GM19043 (cell line): ENCODE results near the gene MAD1L1.

Experiments used
- ATAC-seq: cut with Tn5 transposase; IDR thresholded peaks from one replicate; pipeline ENCODE4 v1.9.1; 2021; ENCODE audit warnings: low read depth; ENCODE audit not compliant: unreplicated experiment

Gene MAD1L1

DNA sequence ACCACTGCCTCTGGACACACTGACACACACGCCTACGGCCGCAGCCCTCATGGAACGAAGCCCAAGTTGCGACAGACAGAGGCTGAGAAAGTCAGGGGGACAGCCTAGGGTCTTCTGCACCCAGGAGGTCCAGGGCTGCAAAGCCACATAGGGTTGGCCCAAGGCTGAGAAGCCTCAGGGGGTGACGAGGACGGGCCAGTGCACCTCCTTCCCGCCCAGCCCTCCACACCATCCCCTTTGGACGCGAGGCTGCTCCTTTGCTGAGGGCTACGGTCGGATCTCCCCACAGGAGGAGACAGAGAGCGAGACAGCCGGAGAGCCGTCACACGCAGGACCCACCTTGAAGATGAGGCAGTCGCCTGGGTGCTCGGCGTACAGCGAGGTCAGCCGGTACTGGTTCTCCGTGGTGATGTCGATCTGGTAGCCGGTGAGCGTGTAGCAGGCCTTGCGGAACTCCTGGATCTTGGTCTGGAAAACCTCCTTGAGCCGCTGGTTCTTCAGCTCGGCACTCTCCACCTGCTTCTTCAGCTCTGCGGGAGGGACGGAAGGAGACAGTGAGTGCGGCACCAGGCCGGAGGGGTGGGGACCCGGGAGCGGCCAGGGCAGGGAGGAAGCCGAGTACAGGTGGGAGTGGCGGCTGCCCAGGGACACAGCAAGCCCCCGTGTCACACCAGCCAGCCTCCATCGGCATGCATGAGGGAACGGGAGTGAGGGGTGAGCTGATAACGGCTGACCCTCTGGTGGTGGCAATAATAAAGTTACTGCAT lies 334.7 kb downstream of the MAD1L1 start:
- no peak for ATAC-seq

DNA sequence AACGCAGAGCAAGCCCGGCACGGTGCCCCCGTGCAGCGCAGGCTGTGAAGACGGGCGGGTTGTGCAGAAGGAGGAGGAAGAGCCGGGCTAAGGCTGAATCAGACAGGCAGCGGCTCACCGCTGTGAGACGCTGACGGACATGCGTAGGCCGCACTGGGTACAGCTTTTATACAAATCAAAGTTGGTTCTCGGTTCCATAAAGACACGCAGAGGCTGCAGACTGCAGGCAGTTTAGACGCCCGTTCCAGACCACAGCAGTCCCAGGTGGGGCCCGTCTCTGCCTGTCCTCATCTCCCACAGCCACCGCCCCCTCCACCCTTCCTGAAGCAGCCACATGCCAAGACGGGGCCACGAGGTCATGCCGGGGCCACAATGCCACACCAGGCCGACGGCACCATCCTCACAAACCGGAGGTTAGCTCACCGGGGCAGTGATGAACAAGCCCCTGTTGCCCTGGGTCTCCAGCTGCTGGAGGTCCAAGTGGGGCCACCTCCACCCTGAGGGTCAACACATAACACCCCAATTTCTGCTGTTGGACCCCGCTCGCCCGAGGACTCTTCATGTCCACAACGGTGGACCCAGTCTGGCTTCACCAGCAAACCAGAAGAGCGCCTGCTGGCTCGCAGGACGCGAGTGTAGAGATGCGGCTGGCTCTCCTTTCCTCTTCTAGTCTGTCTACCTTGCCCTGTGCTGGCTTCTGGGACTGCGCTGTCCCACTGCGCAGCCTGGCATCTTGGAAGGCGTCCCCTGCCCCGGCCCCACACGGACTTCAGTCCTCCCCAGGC lies 335.5 kb downstream of the MAD1L1 start:
- no peak for ATAC-seq

DNA sequence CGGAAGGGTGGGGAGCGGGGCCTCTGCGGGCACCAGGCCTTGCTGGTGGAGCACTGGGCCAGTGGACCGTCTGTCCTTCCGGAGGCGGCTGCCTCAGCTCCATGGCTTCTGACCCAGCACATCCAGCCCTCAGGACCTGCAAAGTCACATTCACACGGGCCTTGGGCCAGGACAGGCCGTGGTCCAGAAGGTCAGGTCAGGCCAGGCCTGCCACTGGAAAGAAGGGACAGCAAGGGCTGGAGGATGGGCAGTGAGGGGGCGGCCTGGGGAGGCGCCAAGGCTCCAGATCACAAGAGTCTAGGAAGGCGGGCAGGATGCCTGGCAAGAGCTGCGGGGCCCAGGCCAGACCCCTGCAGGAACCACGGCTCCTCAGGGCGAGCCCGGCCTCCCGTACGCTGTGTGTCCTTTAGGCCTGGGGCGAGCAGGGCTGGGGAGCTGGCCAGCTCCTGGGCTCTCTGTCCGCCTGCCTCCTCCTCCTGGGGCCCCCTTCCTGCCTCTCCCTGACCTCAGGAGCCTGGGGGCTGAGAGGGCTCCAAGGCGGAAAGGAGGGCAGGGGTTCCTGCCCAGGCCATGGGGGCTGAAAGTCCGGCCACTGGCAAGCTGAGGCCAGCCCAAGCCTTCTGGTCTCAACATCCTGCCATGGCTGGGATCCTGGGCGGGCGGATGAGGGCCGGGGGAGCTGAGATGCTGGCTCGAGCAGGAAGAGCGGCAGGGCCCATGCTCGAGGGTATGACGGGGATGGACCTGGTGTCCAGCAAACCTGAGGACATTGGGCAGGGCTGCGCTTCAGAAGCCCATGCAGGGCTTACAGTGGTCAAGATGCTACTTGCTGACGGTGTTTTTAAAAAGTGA lies 336.9 kb downstream of the MAD1L1 start:
- ATAC-seq = no peak

DNA sequence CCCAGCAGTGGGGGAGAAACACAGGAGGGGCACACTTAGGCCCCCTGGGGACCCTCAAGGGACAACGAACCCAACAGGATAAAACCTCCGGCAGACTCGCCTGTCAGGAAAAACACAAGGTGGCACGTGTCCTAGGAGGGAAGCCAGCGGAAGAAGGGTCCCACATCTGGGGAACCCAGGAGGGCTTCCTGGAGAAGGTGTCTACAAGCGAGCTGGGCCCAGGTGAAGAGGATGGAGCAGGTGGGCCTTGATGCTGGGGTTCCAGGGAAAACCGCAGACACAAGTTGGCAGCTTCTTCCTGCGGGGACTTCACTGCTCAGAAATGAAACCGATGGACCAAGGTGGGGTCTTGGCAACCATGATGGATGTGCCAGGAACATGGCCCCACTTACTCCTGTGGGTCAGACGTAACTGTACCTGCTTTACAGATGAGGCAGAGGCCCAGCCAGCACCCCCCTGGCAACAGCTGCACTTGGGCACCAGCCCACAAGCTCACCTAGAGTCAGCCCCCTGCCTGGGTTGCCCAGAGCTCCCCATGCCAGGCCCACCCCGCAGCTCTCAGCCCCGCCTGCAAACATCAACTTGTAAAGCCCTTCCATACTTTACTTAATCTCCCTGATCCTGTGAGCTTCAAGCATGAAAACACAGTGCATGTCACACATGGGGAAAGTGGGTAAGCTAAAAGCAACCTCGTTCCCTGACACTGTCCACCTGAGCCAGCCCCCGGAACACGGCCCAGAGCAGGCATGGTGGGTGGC lies 337.7 kb downstream of the MAD1L1 start:
- no peak for ATAC-seq

DNA sequence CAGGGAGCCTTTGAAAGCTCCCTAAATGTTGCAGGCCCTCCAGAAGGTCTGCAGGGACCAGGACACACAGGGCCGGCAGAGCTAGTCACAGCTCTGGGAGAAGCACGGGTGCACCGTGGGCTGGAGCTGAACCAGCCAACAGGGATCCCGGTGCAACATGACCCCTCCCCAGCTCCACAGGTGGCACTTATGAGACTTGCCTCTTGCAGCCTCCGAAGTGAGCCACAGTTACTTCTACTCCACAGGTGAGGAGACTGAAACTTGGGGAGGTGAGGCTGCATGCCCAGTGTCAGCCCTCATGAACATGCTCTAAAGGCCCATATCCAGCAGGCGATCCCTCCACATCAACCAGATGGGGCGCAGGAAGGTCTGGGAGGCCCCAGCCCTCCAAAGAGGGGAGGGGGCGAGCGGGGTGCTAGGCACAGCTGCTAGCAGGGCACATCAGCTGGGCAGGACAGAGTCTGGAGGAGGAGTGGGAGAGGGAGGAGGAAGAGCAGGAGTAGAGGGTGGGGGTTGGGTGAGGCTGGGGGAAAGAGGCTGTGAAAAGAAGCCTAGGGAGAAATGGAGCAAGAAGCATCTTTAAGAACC lies 338.3 kb downstream of the MAD1L1 start:
- no peak for ATAC-seq

DNA sequence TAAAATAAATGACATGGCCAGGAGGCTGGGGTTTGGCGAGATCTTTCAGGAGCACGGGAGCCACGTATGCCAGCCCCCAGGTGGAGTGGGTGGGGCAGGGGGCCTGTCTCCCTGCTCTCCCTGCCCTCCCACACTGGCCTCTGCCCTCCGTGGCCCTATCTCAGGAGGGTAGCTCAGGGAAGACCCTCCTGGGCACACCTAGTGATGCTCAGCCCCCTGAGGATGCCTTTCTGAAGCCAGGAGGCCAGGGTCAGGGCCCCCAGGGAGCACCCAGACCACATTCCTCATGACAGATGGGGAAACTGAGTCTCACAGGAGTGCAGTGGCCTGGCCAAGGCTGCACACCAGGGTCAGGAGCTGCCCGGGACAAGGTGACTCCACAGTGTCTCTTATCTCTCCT lies 339.3 kb downstream of the MAD1L1 start:
- ATAC-seq = no peak

DNA sequence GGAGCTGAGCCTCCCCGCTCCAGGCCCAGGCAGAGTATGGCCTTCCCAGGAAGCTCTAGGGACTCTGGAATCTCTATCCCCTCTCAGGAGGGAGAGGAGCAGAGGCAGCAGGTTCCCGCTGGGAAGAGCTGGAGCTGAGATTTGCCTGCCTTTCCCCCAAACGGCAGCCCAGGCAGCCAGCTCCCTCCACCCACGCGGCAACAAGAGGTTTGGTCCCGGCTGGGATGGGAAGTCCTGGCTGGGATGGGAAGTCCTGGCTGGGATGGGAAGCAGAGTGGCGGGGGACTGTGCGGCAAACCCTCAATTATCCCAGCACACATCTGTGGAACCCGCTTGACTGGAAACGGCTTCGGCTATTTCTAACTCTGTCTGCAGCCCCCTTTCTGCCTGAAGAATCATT lies 339.7 kb downstream of the MAD1L1 start:
- no peak for ATAC-seq

DNA sequence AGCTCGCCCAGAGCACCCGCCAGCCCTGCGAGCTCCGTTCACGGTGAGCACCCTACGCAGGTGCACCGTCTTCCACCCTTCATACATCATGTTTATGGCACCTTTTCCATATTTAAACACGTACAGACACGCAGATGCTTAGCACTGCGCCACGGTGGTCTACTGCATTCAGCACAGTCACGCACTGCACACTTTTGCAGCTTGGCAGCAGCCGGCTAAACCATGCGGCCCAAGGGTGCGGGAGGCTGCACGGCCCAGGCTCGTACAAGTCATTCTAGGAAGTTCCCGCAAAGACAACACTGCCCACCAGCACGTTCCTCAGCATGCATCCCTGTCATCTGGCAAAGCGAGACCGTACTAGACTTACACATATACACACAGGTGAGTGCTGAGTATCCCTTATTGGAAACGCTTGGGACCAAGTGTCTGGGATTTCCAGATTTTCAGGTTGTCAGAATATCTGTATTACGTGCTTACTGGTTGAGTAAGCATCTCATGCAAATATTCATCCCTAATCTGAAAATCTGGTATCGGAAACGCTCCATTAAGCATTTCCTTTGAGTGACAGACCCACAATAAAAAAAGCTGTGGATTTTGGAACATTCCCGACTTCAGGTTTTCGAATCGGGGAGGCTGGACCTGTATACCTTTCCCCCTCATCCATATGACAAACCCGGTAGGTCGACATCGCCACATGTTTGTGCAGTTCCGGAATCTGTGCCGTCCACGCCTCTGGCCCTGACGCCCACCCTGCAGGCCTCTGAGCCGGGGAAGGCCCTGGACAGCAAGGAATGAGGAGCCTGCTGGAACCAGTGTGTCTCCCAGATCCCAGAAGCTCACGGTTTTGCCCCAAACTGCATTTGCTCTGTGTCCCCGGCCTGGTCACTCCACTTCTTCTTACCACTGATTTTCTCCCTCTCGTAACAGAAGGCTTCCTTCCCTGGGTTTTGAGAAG lies 340.5 kb downstream of the MAD1L1 start:
- ATAC-seq = no peak

DNA sequence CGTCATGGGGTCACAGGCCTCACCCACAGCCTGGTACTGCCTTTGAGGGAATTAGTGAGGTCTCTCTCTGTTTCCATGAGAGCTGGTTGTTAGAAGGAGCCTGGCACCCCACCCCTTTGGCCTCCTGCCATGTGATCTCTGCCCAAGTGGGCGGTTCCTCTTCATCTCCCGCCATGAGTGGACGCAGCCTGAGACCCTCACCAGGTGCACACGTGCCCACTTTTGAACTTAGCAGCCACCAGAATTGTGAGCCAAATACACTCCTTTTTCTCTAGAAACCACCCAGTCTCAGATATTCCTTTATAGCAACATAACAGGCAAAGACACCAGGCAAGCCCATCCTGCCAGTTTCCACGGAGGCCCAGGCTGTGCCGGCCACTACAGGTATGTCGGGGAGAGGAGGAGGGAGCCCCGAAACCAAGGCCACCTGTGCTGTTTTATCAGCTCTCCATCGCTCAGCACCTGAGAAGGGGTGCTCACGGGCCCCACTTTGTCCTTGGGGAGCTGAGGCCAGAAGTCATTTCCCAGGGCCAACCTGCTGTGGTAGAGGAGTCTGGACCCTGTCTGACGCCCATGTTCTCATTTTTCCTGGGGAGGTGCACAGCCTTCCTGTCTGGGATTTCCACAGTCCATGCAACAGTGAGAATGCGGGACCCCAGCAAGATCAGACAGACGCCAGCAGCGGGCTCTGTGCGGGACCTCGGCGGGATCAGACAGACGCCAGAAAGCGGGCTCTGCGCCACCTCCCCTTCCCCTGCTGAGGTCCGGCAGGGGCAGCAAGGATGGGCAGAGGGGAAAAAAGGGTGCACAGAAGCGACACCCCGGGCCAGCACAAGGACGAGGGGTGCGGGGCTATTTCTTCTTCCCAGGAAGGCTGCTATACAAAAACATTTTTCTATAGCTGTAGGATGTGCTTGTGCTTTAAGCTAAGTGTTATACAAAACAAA lies 342.2 kb downstream of the MAD1L1 start:
- no peak for ATAC-seq

DNA sequence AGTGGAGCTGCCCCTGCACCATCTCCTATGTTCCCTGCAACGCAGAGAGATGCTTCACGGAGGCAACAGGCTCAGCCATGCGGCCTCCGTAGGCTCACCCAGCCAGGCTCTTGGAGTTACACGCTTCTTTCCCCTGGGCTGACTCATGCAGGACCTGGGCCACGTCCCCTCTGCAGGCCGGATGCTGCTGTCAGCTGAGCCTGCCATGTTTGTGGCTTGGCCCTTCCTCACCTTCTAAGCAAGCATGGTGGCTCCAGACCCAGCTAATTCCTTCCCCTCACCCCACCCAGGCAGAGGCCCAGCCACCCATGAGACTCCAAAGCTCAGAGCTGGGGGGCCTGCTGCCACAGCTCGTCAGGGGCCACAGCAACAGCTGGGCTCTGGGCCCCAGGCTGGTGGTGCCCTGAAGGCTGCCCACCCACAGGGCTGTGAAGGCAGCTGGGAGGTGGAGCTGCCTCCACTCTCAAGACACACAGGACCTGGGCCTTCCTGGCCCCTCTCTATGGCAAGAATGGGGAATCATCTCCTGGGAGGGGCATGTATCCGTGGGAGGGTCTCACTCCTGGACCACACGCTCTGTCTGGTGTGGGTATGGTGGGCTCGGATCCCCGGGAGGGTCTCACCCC lies 343.1 kb downstream of the MAD1L1 start:
- ATAC-seq = no peak

DNA sequence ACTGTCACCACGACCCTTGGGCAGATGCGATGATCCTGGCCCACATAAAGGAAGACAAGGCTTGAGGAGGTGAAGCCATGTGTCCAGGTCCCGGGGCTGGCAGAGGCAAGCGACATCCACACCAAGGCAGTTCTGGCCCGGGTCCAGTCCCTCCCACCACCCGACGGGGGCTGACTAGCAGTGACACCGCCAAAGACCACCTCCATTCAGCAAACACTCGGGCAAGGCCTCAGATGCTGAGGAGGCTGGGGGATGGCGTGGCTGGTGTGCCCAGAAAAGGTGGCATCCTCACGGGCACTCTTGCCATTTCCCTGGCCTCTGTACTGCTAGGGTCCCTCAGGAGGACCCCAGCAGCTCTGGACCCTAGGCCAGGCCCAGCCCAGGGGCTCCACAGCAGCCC lies 343.7 kb downstream of the MAD1L1 start:
- ATAC-seq = no peak

DNA sequence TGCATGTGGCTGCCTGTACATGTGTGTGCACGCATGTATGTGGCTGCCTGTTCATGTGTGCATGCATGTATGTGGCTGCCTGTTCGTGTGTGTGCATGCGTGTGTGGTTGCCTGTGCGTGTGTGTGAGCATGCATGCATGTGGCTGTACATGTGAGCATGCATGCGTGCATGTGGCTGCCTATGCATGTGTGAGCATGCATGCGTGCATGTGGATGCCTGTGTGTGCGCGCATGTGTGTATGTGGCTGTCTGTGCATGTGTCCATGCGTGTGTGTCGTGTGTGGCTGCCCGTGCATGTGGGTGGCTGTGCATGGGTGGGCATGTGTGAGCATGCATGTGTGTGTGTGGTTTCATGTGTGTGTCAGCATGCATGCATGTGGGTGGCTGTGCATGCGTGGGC lies 344.3 kb downstream of the MAD1L1 start:
- ATAC-seq = no peak

DNA sequence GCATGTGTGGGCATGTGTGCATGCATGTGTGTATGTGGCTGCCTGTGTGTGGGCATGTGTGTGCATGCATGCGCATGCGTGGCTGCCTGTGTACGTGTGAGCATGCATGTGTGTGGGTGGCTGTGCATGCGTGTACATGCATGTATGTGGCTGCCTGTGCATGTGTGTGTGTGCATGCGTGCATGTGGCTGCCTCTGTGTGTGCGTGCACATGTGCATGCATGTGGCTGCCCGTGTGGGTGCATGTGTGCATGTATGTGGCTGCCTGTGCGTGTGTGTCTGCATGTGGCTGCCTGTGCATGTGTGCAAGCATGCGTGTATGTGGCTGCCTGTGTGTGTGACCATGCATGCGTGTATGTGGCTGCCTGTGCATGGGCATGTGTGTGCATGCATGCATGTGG lies 345.5 kb downstream of the MAD1L1 start:
- ATAC-seq = no peak

DNA sequence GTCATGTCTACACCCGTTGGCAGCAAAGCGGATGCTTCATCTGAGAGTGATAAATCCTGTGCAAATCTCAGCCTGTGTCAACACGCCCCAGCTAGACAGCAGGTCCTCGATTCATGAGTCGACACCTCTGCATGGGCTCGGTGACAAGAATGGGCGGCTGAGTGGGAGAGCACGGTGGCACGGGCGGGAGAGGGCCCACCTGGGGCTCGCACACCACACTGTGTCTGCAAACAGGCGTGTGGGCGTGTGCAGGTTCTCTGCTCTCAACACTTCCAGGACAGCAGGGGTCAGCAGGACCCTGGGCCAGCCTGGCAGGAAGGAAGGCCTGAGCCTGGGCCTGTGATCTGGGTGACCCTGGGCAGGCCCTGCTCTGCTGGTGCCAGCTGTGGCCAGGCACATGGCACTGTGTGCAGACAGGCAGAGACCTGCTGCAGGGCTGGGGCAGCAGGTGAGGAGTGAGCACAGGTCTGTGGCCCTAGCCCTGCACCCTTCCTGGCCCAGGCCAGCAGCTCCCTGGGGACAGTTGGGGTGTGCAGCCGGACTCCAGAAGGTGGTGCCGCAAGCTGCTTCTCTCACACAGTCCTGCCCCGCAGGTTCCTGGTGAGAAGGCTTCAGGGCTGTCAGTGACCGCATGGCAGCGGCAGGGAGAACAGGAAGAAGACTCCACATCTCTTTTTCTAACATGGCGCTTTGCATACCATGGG lies 346.2 kb downstream of the MAD1L1 start:
- no peak for ATAC-seq

DNA sequence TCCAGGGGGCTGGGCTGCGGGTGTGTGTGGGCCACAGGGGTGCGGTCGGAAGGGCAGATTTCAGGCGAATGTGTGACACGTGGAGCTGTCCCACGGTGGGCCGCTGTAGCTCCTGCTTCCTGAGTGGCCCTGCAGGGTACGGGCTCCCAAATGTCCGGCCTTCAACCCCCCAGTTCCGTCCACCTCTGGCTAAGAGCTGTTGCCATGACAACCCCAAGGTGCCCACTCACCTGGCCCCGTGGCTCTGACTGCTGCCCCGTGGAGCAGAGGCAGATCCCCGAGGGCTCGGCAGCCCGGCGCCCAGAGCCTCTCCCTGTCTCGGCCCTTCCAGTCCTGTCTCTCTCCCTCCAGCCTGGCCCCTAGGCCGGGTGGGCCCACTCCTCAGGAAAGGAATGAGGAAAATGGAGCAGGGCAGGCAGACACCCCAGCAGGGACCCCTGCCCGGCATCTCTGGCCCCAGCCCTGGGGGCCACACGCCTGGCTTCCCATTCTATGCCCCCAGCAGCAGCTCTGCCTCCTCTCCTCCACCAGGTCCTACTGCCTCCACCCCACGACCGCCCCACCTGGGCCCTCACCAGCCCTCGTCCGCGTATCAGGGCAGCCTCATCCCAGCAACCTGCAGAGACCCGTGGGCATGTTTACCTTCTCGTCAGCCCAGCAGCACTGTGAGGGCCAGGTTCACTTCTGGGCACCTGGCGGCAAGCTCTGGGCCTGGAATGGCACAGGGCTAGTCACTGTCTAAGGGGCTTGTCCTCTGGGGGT lies 347.1 kb downstream of the MAD1L1 start:
- no peak for ATAC-seq
